ENCODE results near the gene SLC34A1. TPM values are rescaled to one million over a fixed set of nuclear protein-coding genes. Genes with fewer than 3 reads are reported as not detected.

SLC34A1 gene
- total RNA-seq, 1 donor from 2014 or later, result not detected

DNA sequence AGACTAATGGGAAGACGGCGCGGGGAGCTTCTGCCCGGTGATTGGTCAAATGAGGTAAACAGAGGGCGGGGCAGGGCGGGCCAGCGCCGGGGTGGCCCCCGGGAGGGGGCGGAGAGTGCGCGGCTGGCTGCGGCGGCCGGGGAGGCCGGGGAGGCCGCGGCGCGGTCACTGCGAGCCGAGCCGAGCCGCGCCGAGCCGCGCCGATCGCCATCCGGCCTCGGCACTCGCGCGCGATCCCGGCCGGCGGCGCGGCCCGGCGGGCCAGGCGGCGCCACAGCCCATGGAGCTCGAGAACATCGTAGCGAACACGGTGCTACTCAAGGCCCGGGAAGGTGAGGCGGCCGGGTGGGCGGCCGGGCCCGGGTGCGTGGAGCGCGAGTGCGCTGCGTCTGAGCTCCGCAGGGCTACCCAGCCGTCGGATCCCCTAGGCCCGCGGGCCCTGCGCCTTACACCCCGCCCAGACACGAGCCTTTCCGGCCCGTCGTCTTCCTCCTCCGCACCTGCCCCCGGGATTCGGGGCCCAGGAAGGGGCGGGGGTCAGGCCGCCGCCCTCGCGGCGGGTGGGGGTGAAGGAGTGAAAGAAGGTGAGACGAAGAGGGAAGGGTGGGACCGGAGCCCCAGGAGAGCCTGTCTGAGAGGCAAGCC, 42.5 kb downstream of the SLC34A1 start, which contains the start of gene GRK6:
Gene GRK6 (plus strand): TSS at position 111 of the 645 bp plus-strand sequence. CDS start 170 bp downstream, at position 281.
- H3K9me3 Mint-ChIP-seq (ENCODE audit: low read depth), result no peaks in the 10 kb centered on the region
- H3K4me1 Mint-ChIP-seq (ENCODE audit: low read depth), result peaks cover 21% of the 10 kb centered on the region
- H3K4me3 Mint-ChIP-seq (ENCODE audit: unreplicated experiment), result peak within 1 kb of the TSS; percentile 86
- H3K27me3 Mint-ChIP-seq (ENCODE audit: low read depth), result no peaks in the 10 kb centered on the region
- H3K27ac Mint-ChIP-seq (ENCODE audit: unreplicated experiment), result peak within 1 kb of the TSS; percentile 96
- DNase-seq (ENCODE audit: low spot score), result peak; percentile 70
- TF ChIP-seq, protein P1, sequence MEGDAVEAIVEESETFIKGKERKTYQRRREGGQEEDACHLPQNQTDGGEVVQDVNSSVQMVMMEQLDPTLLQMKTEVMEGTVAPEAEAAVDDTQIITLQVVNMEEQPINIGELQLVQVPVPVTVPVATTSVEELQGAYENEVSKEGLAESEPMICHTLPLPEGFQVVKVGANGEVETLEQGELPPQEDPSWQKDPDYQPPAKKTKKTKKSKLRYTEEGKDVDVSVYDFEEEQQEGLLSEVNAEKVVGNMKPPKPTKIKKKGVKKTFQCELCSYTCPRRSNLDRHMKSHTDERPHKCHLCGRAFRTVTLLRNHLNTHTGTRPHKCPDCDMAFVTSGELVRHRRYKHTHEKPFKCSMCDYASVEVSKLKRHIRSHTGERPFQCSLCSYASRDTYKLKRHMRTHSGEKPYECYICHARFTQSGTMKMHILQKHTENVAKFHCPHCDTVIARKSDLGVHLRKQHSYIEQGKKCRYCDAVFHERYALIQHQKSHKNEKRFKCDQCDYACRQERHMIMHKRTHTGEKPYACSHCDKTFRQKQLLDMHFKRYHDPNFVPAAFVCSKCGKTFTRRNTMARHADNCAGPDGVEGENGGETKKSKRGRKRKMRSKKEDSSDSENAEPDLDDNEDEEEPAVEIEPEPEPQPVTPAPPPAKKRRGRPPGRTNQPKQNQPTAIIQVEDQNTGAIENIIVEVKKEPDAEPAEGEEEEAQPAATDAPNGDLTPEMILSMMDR (IDR thresholded peaks at IDR 0.05), result no peak
- peaks cover 3% of the 10 kb centered on the region for H3K36me3 Mint-ChIP-seq (ENCODE audit: low read depth)

DNA sequence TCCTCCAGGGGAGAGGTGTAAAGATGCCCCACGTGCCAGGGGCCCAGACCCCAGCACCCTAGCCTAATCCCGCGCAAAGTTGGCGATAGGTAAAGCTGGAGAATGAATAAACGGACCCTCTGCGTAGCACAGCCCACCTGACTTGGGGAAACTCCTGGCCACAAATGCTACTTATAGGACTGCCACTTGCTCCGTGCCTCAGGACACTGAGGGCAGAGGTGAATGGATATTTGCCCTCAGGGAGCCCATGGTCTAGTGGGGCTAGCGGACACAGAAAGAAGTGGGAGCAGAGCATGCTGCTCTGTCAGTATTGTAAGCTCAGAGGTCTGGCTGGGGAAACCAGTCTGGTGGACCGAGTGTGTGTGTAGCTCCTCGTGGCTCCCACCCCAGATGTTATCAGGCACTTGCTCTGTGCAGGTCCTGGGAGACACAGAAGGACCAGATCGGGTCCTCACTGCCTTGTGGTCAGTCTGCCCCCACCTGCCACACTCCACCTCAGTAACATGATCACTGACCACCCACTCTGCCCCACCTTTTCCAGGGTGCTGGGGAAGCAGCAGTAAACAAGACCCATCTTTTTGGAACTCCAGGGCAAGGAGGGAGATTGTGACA, 43.1 kb downstream of the SLC34A1 start:
- DNase-seq (ENCODE audit: low spot score), result peak; percentile 57
- Mint-ChIP-seq H3K4me3 (ENCODE audit: unreplicated experiment) (peak overlapping the region; percentile 75), H3K36me3 (ENCODE audit: low read depth) (peaks cover 3% of the 10 kb centered on the region), H3K9me3 (ENCODE audit: low read depth) (no peaks in the 10 kb centered on the region), H3K27ac (ENCODE audit: unreplicated experiment) (peak overlapping the region; percentile 68), H3K27me3 (ENCODE audit: low read depth) (no peaks in the 10 kb centered on the region), H3K4me1 (ENCODE audit: low read depth) (peaks cover 21% of the 10 kb centered on the region)
- TF ChIP-seq, protein P1 (IDR thresholded peaks at IDR 0.05), result no peak

DNA sequence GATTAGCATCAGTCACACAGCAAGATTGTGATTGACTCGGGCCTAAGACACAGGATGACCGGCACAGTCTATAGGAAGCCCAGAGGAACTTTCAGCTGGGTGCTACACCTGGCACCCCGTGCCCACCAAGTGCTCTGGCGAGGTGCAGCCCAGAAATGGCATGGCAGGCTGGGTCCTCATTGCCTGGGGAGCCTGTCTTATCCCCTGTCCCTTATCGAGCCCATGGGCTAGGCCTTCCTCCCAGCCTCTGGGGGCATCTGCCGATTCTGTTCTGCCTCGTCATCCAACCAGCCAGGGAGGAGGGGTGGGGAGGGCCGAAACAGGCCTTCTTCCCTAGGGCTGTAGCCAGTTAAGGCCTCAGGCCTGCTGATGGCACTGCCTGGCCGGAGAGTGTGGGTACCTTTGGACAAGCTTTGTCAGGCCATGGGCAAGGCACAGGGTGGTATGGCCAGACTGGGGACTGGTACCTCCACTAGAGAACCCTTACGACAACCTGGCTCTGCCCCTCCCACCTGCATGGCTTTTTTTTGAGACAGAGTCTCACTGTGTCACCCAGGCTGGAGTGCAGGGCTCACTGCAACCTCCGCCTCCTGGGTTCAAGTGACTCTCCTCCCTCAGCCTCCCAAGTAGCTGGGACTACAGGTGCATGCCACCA, 43.8 kb downstream of the SLC34A1 start:
- Mint-ChIP-seq H3K9me3 (ENCODE audit: low read depth) (no peaks in the 10 kb centered on the region), H3K4me1 (ENCODE audit: low read depth) (peaks cover 21% of the 10 kb centered on the region), H3K4me3 (ENCODE audit: unreplicated experiment) (peak overlapping the region; percentile 75), H3K27ac (ENCODE audit: unreplicated experiment) (no peak overlapping the region), H3K27me3 (ENCODE audit: low read depth) (no peaks in the 10 kb centered on the region), H3K36me3 (ENCODE audit: low read depth) (peaks cover 3% of the 10 kb centered on the region)
- peak; percentile 90 for DNase-seq (ENCODE audit: low spot score)
- TF ChIP-seq, protein P1 (IDR thresholded peaks at IDR 0.05), result no peak

DNA sequence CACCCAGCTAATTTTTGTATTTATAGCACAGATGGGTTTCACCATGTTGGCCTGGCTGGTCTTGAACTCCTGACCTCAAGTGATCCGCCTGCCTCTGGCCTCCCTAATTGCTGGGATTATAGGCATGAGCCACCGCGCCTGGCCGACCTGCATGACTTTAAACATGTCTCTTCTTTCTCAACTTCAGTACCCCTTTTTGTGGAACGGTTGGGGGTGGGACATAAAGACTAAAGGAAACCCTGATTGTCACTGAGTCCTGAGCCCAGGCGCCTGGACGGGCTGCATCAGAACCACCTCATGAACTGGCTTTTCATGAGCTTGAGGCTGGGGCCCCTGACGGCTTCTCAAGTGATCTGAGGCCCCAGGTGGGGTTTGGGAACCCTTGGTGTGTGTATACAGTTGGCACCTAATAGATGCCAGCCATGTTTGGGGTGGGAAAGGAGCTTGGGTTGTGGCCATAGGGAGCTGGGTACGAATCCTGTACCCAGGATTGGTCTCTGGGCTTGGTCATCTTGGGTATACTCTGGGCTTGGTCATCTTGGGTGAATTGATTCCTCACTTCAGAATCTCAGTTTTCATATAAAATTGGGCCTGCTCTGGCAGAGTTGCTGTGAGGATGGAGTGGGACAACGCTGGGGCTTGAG, 44.5 kb downstream of the SLC34A1 start:
- DNase-seq (ENCODE audit: low spot score), result peak; percentile 50
- Mint-ChIP-seq H3K9me3 (ENCODE audit: low read depth) (no peaks in the 10 kb centered on the region), H3K27ac (ENCODE audit: unreplicated experiment) (no peak overlapping the region), H3K4me1 (ENCODE audit: low read depth) (peaks cover 21% of the 10 kb centered on the region), H3K36me3 (ENCODE audit: low read depth) (peaks cover 6% of the 10 kb centered on the region), H3K27me3 (ENCODE audit: low read depth) (no peaks in the 10 kb centered on the region), H3K4me3 (ENCODE audit: unreplicated experiment) (no peak overlapping the region)
- TF ChIP-seq, protein P1 (IDR thresholded peaks at IDR 0.05), result no peak

Measured in chondrocyte (in vitro differentiated cells).